Measurements from ENCODE around the gene KRT222.

- TF ChIP-seq CTCF (IDR thresholded peaks at IDR 0.05 in 4 of 5, conservative IDR thresholded peaks at IDR 0.05 in 1 of 5), result no peak
- no peak for TF ChIP-seq POLR2A (IDR thresholded peaks at IDR 0.05)
Measured at GRCh38 chr17:40617678-40618240, 47.2 kb downstream of the KRT222 start.
